Liver (tissue), 3 donors: ENCODE data around the gene PABPN1L.

ENCODE experiments used
- ATF3 ChIP-seq: IDR thresholded peaks from 2 replicates; pipeline ENCODE4 v1.6.1; 2016; ENCODE audit warnings: antibody characterized with exemption
- CTCF ChIP-seq: fragments of 150-350 bp; IDR thresholded peaks from 2 replicates; pipeline ENCODE4 v1.5.1; 2017; ENCODE audit warnings: improper control_type of control experiment, low read depth, low read length; ENCODE audit not compliant: missing input control
- EGR1 ChIP-seq, 2 donors: IDR thresholded peaks; 2 replicates each; pipeline ENCODE4 v1.6.1; 2016 to 2018; ENCODE audit warnings: antibody characterized with exemption in 2 of 2, low read depth in 2 of 2
- FOXA1 ChIP-seq: IDR thresholded peaks from 2 replicates; pipeline ENCODE4 v1.6.1; 2016; ENCODE audit warnings: antibody characterized with exemption
- GABPA ChIP-seq, 2 donors: IDR thresholded peaks in 1 of 2; conservative IDR thresholded peaks in 1 of 2; 2 replicates each; pipeline ENCODE4 v1.6.1; 2016; ENCODE audit warnings: antibody characterized with exemption in 2 of 2, mild to moderate bottlenecking in 1 of 2, moderate library complexity in 1 of 2
- HNF4G ChIP-seq: IDR thresholded peaks from 2 replicates; pipeline ENCODE4 v1.6.1; 2016; ENCODE audit warnings: antibody characterized with exemption
- JUND ChIP-seq, 2 donors: IDR thresholded peaks; 2 replicates each; pipeline ENCODE4 v1.6.1; 2016; ENCODE audit warnings: antibody characterized with exemption in 2 of 2
- MAX ChIP-seq: IDR thresholded peaks from 2 replicates; pipeline ENCODE4 v1.6.1; 2016; ENCODE audit warnings: antibody characterized with exemption
- RAD21 ChIP-seq, 2 donors: IDR thresholded peaks; 2 replicates each; pipeline ENCODE4 v1.6.1; 2016; ENCODE audit warnings: antibody characterized with exemption in 2 of 2, mild to moderate bottlenecking in 2 of 2
- REST ChIP-seq: IDR thresholded peaks from 2 replicates; pipeline ENCODE4 v1.6.1; 2016; ENCODE audit warnings: antibody characterized with exemption, mild to moderate bottlenecking
- SP1 ChIP-seq: IDR thresholded peaks from 2 replicates; pipeline ENCODE4 v1.6.1; 2018; ENCODE audit warnings: antibody characterized with exemption, mild to moderate bottlenecking
- TAF1 ChIP-seq: conservative IDR thresholded peaks from 2 replicates; pipeline ENCODE4 v1.6.1; 2016; ENCODE audit warnings: antibody characterized with exemption, mild to moderate bottlenecking
- YY1 ChIP-seq: IDR thresholded peaks from 2 replicates; pipeline ENCODE4 v1.6.1; 2016; ENCODE audit warnings: antibody characterized with exemption, mild to moderate bottlenecking
- ZBTB33 ChIP-seq: IDR thresholded peaks from 2 replicates; pipeline ENCODE4 v1.6.1; 2016; ENCODE audit warnings: antibody characterized with exemption
- donor health status: healthy.
- donor health status: healthy.

- TF ChIP-seq CTCF = no peak
- TF ChIP-seq REST = no peak
- TF ChIP-seq MAX = no peak
- TF ChIP-seq FOXA1 = no peak
- TF ChIP-seq GABPA (IDR thresholded peaks at IDR 0.05 in 1 of 2, conservative IDR thresholded peaks at IDR 0.05 in 1 of 2) = no peak
- no peak for TF ChIP-seq YY1
- no peak for TF ChIP-seq EGR1 (IDR thresholded peaks at IDR 0.05; ENCODE audit: low read depth in 2 of 2)
- TF ChIP-seq RAD21 (IDR thresholded peaks at IDR 0.05) = no peak
- TF ChIP-seq ZBTB33 = no peak
- no peak for TF ChIP-seq TAF1
- TF ChIP-seq SP1 = no peak
- no peak for TF ChIP-seq HNF4G
- TF ChIP-seq ATF3 = no peak
- no peak for TF ChIP-seq JUND (IDR thresholded peaks at IDR 0.05)
Measured at GRCh38 chr16:88868974-88869672, 2.7 kb upstream of the PABPN1L start.
